Measurements from ENCODE around the gene LENEP.
A peak's percentile ranks its signal among the peaks of the same experiment; 100 is the strongest.
"Not testable (repeated sequence)": the region's sequence is repeated elsewhere in the genome, so short reads cannot be mapped to it uniquely, and the experiment has no call there.

The LENEP gene

DNA sequence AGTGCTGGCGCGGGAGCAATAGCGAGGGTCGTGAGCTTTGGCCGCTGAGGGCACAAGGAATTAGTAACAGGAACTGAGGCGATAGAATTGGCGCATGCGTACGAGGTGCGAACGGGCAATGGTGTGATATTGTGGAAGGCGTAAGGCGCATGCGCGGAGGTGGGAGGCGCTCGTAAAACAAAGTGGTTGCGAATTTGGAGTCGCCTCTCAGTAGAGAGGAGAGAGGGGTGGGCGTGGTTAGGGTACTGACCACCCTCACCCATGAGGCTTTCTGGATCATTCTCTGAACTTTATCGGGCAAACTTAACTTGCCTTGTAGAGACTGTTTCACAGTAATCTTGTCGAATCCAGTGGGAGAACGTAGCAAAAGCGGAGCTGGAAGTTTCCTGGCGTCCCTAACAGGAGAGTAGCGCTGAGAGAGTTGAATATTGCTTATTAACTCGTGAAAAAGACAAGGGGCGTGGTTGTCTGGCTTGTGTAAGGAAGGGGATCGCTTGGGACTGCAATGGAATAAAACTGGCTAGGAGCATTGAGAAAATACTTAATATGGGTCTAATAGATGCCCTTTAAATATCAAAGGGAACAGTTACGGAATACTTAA lies 18.5 kb upstream of the LENEP start:
- H3K9me3 ChIP-seq (ENCODE audit: control insufficient read depth, low read length), result no peaks in the 10 kb centered on the region
- peak overlapping the region; percentile 64 for H3K4me3 ChIP-seq (ENCODE audit: insufficient read depth, low read depth, low read length, poor library complexity, severe bottlenecking)
- peak overlapping the region; percentile 95 for H3K27ac ChIP-seq (ENCODE audit: insufficient read depth, low read length, poor library complexity, severe bottlenecking)
- H3K36me3 ChIP-seq (ENCODE audit: control insufficient read depth, insufficient read depth, low read length), result peaks cover 8% of the 10 kb centered on the region
- H3K27me3 ChIP-seq (replicated peaks; ENCODE audit: control insufficient read depth, insufficient read depth, low read length, poor library complexity, severe bottlenecking), result no peaks in the 10 kb centered on the region
- DNase-seq, result peak; percentile 90 to 93 (median 92)
- peaks cover 9% of the 10 kb centered on the region for H3K4me1 ChIP-seq (ENCODE audit: control insufficient read depth, insufficient read depth, low read length, poor library complexity, severe bottlenecking)

DNA sequence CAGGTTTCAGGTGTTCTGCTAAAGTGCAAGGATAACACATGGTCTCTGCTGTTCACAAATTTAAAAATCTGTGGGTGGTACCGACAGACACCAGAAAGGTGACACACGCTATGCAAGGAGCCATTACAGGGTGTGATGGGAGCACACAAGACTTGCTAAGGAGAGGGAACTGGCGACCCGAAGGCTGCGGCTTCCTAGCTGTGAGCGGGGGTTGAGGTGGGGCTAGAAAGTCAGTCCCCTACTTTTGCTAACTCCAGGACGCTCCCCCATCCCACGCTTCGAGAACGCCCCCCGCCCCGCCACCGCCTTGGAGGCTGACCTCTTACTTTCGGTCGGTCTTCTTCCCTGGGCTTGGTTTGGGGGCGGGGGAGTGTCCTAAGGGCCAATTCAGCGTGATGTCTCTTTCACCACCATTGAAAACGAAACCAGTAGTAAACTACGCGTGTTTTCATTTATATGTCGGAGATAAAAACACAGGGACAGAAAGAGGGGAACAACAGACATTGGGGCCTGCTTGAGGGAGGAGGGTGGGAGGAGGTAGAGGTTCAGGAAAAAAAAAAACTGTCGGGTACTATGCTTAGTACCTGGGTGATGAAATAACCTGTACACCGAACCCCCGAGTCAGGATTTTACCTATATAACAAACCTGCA lies 17.9 kb upstream of the LENEP start:
- no peaks in the 10 kb centered on the region for H3K9me3 ChIP-seq (ENCODE audit: control insufficient read depth, low read length)
- H3K27ac ChIP-seq (ENCODE audit: insufficient read depth, low read length, poor library complexity, severe bottlenecking), result peak overlapping the region; percentile 95
- peak in 2 of 3 donors; percentile 19 to 44 for DNase-seq
- H3K27me3 ChIP-seq (replicated peaks; ENCODE audit: control insufficient read depth, insufficient read depth, low read length, poor library complexity, severe bottlenecking), result no peaks in the 10 kb centered on the region
- peaks cover 3% of the 10 kb centered on the region for H3K36me3 ChIP-seq (ENCODE audit: control insufficient read depth, insufficient read depth, low read length)
- peak overlapping the region; percentile 64 for H3K4me3 ChIP-seq (ENCODE audit: insufficient read depth, low read depth, low read length, poor library complexity, severe bottlenecking)
- H3K4me1 ChIP-seq (ENCODE audit: control insufficient read depth, insufficient read depth, low read length, poor library complexity, severe bottlenecking), result peaks cover 9% of the 10 kb centered on the region

DNA sequence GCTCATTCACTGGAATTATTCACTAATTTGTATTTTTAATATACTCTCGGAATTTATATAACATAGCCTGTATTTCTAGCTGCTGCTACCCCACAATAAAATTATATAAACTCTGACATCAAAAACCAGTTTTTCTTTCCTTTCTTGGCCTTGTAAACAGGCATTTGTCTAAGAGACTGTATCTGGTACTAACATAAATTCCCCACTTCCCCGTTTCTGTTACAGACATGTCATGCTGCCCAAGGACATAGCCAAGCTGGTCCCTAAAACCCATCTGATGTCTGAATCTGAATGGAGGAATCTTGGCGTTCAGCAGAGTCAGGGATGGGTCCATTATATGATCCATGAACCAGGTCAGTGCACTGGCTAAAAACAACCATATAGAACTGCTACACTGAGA lies 15.6 kb upstream of the LENEP start:
- H3K36me3 ChIP-seq (ENCODE audit: control insufficient read depth, insufficient read depth, low read length); H3K4me3 ChIP-seq (ENCODE audit: insufficient read depth, low read depth, low read length, poor library complexity, severe bottlenecking); H3K9me3 ChIP-seq (ENCODE audit: control insufficient read depth, low read length); DNase-seq; H3K27me3 ChIP-seq (replicated peaks; ENCODE audit: control insufficient read depth, insufficient read depth, low read length, poor library complexity, severe bottlenecking); H3K4me1 ChIP-seq (ENCODE audit: control insufficient read depth, insufficient read depth, low read length, poor library complexity, severe bottlenecking); H3K27ac ChIP-seq (ENCODE audit: insufficient read depth, low read length, poor library complexity, severe bottlenecking): not testable (repeated sequence)

DNA sequence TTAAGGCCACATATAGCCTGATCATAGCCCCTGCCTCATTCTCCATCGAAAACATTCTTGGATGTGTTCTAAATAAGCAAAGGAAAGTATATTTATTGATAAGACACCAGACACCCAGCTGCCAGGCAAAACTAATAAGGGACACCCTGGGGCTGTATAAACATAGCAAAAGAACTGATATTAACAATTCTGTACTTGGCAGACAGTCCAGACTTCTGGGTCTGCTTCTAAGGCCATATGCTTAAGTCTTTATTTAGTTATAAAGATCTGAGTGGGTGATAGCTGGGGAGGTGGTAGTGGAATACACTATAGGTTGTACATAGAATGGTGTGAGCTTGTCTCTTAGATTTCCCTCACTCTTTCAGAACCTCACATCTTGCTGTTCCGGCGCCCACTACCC lies 15.0 kb upstream of the LENEP start:
- Histone ChIP-seq H3K27me3 (replicated peaks; ENCODE audit: control insufficient read depth, insufficient read depth, low read length, poor library complexity, severe bottlenecking) (no peaks in the 10 kb centered on the region), H3K4me1 (ENCODE audit: control insufficient read depth, insufficient read depth, low read length, poor library complexity, severe bottlenecking) (peaks cover under 1% of the 10 kb centered on the region), H3K36me3 (ENCODE audit: control insufficient read depth, insufficient read depth, low read length) (peaks cover 3% of the 10 kb centered on the region), H3K4me3 (ENCODE audit: insufficient read depth, low read depth, low read length, poor library complexity, severe bottlenecking) (no peak overlapping the region), H3K9me3 (ENCODE audit: control insufficient read depth, low read length) (no peaks in the 10 kb centered on the region), H3K27ac (ENCODE audit: insufficient read depth, low read length, poor library complexity, severe bottlenecking) (no peak overlapping the region)
- no peak for DNase-seq

DNA sequence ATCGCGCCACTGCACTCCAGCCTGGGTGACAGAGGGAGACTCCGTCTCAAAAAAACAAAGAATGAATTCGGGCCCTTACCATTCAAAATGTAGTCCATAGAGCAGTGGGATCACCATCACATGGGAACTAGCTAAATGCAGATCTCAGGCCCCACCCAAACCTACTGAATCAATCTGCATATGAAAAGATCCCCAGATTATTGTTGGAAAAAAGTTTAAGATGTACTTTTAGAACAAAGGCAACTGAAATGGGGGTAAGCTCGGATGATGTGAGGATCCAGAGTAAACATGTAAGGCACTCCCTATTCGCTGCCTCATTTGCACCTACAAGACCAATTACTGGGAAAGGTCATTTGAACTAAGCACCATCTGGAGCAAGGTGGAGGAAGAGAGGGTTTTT lies 11.0 kb upstream of the LENEP start:
- Histone ChIP-seq H3K4me3 (ENCODE audit: insufficient read depth, low read depth, low read length, poor library complexity, severe bottlenecking) (peak overlapping the region; percentile 58), H3K4me1 (ENCODE audit: control insufficient read depth, insufficient read depth, low read length, poor library complexity, severe bottlenecking) (peaks cover 9% of the 10 kb centered on the region), H3K27ac (ENCODE audit: insufficient read depth, low read length, poor library complexity, severe bottlenecking) (peak overlapping the region; percentile 76), H3K36me3 (ENCODE audit: control insufficient read depth, insufficient read depth, low read length) (peaks cover 3% of the 10 kb centered on the region), H3K27me3 (replicated peaks; ENCODE audit: control insufficient read depth, insufficient read depth, low read length, poor library complexity, severe bottlenecking) (no peaks in the 10 kb centered on the region), H3K9me3 (ENCODE audit: control insufficient read depth, low read length) (no peaks in the 10 kb centered on the region)
- DNase-seq, result no peak

DNA sequence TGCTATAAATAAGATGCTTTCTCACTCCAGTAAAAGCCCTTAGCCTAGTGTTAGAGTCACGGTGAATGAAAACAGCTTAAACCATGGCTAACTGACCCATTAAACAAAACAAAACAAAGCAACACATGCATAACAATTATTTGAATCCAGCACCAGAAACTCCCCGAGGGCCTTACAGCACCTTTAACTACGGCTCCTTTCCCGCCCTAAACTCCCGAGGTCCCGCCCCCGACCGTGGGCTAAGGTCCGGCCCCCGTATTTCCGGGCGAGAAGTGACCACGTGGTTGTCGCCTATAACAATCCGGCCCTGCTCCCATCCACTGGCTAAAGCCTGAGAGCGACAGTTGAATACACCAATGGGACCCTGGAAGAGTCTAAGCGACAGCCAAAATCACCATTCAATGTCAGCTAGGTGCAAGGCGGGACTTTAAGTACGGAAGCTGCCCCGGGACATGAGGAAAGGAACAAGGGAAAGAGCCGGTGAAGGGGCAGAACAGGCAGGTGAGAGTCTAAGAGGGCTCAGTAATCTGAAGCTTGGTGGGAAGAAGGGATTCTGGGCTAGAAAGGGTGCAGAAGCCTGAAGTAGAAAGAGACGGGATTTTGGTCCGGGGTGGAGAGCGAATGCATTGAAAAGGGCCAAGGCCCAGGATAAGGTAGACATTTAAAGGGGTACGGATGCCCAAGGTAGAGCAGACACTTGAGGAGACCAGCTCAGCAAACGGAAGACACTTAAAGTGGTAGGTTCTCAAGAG lies 10.3 kb upstream of the LENEP start, which contains the start of gene FLAD1:
TSS of gene FLAD1 (plus strand) at position 448 of the 752 bp plus-strand sequence. CDS start 351 bp downstream, outside the sequence.
- H3K27ac ChIP-seq (ENCODE audit: insufficient read depth, low read length, poor library complexity, severe bottlenecking), result peak within 1 kb of the TSS; percentile 76
- DNase-seq, result peak; percentile 89 to 95 (median 94)
- peak within 1 kb of the TSS; percentile 58 for H3K4me3 ChIP-seq (ENCODE audit: insufficient read depth, low read depth, low read length, poor library complexity, severe bottlenecking)
- no peaks in the 10 kb centered on the region for H3K27me3 ChIP-seq (replicated peaks; ENCODE audit: control insufficient read depth, insufficient read depth, low read length, poor library complexity, severe bottlenecking)
- H3K9me3 ChIP-seq (ENCODE audit: control insufficient read depth, low read length), result no peaks in the 10 kb centered on the region
- peaks cover 8% of the 10 kb centered on the region for H3K36me3 ChIP-seq (ENCODE audit: control insufficient read depth, insufficient read depth, low read length)
- peaks cover 9% of the 10 kb centered on the region for H3K4me1 ChIP-seq (ENCODE audit: control insufficient read depth, insufficient read depth, low read length, poor library complexity, severe bottlenecking)

DNA sequence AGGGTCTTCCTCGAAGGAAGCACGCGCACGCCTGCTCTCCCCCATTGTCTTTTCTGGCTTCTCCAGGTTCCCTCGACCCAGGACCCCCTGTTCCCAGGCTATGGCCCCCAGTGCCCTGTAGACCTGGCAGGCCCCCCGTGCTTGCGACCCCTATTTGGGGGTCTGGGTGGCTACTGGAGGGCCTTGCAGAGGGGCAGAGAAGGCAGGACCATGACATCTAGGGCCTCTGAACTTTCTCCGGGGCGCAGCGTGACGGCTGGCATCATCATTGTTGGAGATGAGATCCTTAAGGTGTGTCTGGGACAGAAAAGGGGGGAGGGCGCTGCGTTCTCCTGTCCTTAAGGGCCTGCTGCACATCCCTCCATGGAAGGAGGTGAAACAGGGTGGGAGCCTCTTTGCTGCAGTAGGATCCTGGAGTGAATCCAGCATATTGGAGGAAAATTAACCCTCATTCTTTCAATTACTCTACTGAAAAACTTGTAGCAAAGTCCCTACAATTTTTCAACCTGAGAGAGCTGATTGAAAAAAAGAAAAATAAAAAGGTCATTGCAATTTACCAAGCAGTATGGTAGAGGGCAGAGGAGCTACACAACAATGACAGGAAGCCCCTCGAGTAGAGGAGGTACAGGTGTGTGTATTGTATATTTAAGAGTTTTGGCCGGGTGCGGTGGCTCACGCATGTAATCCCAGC lies 9.5 kb upstream of the LENEP start:
- H3K4me1 ChIP-seq (ENCODE audit: control insufficient read depth, insufficient read depth, low read length, poor library complexity, severe bottlenecking), result peaks cover 9% of the 10 kb centered on the region
- H3K27me3 ChIP-seq (replicated peaks; ENCODE audit: control insufficient read depth, insufficient read depth, low read length, poor library complexity, severe bottlenecking), result no peaks in the 10 kb centered on the region
- H3K27ac ChIP-seq (ENCODE audit: insufficient read depth, low read length, poor library complexity, severe bottlenecking), result peak overlapping the region; percentile 76
- H3K9me3 ChIP-seq (ENCODE audit: control insufficient read depth, low read length), result no peaks in the 10 kb centered on the region
- H3K36me3 ChIP-seq (ENCODE audit: control insufficient read depth, insufficient read depth, low read length), result peaks cover 16% of the 10 kb centered on the region
- peak overlapping the region; percentile 58 for H3K4me3 ChIP-seq (ENCODE audit: insufficient read depth, low read depth, low read length, poor library complexity, severe bottlenecking)
- DNase-seq, result no peak

DNA sequence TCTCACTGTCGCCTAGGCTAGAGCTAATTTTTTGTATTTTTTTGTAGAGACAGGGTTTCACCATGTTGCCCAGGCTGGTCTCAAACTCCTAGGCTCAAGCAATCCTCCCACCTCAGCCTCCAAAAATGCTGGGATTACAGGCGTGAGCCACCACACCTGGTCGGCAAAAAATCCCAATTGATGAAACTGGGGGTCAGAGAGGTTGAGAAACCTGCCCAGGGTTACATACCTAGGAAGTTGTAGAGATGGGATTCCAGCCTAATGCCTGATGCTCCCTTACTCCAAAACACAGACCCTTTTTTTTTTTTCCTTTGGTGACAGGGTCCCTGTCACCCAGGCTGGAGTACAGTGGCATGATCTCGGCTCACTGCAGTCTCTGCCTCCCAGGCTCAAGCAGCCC lies 6.7 kb upstream of the LENEP start:
- H3K36me3 ChIP-seq (ENCODE audit: control insufficient read depth, insufficient read depth, low read length), result peaks cover 32% of the 10 kb centered on the region
- not testable (repeated sequence) for H3K4me3 ChIP-seq (ENCODE audit: insufficient read depth, low read depth, low read length, poor library complexity, severe bottlenecking); H3K9me3 ChIP-seq (ENCODE audit: control insufficient read depth, low read length); H3K27ac ChIP-seq (ENCODE audit: insufficient read depth, low read length, poor library complexity, severe bottlenecking); H3K27me3 ChIP-seq (replicated peaks; ENCODE audit: control insufficient read depth, insufficient read depth, low read length, poor library complexity, severe bottlenecking); H3K4me1 ChIP-seq (ENCODE audit: control insufficient read depth, insufficient read depth, low read length, poor library complexity, severe bottlenecking); DNase-seq

DNA sequence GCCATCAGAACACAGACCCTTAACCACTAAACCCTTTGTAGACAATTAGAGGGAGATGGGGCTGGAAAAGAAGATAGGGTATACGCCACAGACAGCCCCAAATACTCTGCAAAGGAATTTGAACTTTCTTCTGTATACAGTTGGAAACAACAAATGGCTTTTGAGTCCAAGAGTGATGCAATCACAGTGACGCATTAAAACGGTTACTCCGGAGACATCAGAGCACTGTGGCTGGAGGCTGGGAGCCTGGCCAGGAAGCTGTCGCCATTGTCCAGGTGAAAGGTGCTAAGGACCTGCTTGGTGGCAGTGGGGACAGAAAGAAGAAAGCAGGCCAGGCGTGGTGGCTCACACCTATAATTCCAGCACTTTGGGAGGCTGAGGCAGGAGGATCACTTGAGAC lies 6.1 kb upstream of the LENEP start:
- Histone ChIP-seq H3K9me3 (ENCODE audit: control insufficient read depth, low read length) (no peaks in the 10 kb centered on the region), H3K4me3 (ENCODE audit: insufficient read depth, low read depth, low read length, poor library complexity, severe bottlenecking) (no peak overlapping the region), H3K27me3 (replicated peaks; ENCODE audit: control insufficient read depth, insufficient read depth, low read length, poor library complexity, severe bottlenecking) (no peaks in the 10 kb centered on the region), H3K4me1 (ENCODE audit: control insufficient read depth, insufficient read depth, low read length, poor library complexity, severe bottlenecking) (peaks cover 9% of the 10 kb centered on the region), H3K36me3 (ENCODE audit: control insufficient read depth, insufficient read depth, low read length) (peaks cover 32% of the 10 kb centered on the region), H3K27ac (ENCODE audit: insufficient read depth, low read length, poor library complexity, severe bottlenecking) (no peak overlapping the region)
- DNase-seq, result no peak
